Measurements from ENCODE around the gene KIRREL3. TPM values are rescaled to one million over a fixed set of nuclear protein-coding genes. Genes with fewer than 3 reads are reported as not detected.

The KIRREL3 gene
- total RNA-seq, 1 experiment from 2014 or later: 0.06 TPM

GRCh38 chr11:126467471-126467870 lies 533.1 kb downstream of the KIRREL3 start:
- Histone ChIP-seq H3K4me1 (peaks cover 5% of the 10 kb centered on the region; the same call in 1 of the 2 replicates), H3K27me3 (no peaks in the 10 kb centered on the region), H3K36me3 (no peaks in the 10 kb centered on the region), H3K9me3 (replicated peaks) (no peaks in the 10 kb centered on the region), H3K27ac (no peak overlapping the region), H3K4me3 (no peak overlapping the region)
- no peak for DNase-seq

- no peak overlapping the region for H3K27ac ChIP-seq
- H3K4me1 ChIP-seq: peaks cover 5% of the 10 kb centered on the region; the same call in 1 of the 2 replicates
- no peak overlapping the region for H3K4me3 ChIP-seq
- no peaks in the 10 kb centered on the region for H3K27me3 ChIP-seq
- no peak for DNase-seq
- no peaks in the 10 kb centered on the region for H3K9me3 ChIP-seq (replicated peaks)
- H3K36me3 ChIP-seq: no peaks in the 10 kb centered on the region
Observed at GRCh38 chr11:126467046-126467370, 533.6 kb downstream of the KIRREL3 start.

- Histone ChIP-seq H3K4me1 (peaks cover 5% of the 10 kb centered on the region; the same call in 1 of the 2 replicates), H3K4me3 (no peak overlapping the region), H3K27me3 (no peaks in the 10 kb centered on the region), H3K27ac (no peak overlapping the region), H3K9me3 (replicated peaks) (no peaks in the 10 kb centered on the region), H3K36me3 (no peaks in the 10 kb centered on the region)
- no peak for DNase-seq
Observed at GRCh38 chr11:126466236-126467045, 534.1 kb downstream of the KIRREL3 start.

- no peaks in the 10 kb centered on the region for H3K27me3 ChIP-seq
- H3K4me1 ChIP-seq: peaks cover 5% of the 10 kb centered on the region; the same call in 1 of the 2 replicates
- no peak overlapping the region for H3K27ac ChIP-seq
- DNase-seq: peak; percentile 67 to 70
- H3K9me3 ChIP-seq (replicated peaks): no peaks in the 10 kb centered on the region
- H3K36me3 ChIP-seq: no peaks in the 10 kb centered on the region
- H3K4me3 ChIP-seq: no peak overlapping the region
Observed at GRCh38 chr11:126465573-126466188, 534.9 kb downstream of the KIRREL3 start.

- no peak overlapping the region for H3K27ac ChIP-seq
- H3K27me3 ChIP-seq: no peaks in the 10 kb centered on the region
- H3K9me3 ChIP-seq (replicated peaks): no peaks in the 10 kb centered on the region
- no peak for DNase-seq
- peaks cover 5% of the 10 kb centered on the region; the same call in 1 of the 2 replicates for H3K4me1 ChIP-seq
- H3K36me3 ChIP-seq: no peaks in the 10 kb centered on the region
- H3K4me3 ChIP-seq: no peak overlapping the region
Observed at GRCh38 chr11:126464796-126465195, 535.8 kb downstream of the KIRREL3 start.

- no peak overlapping the region for H3K27ac ChIP-seq
- H3K9me3 ChIP-seq (replicated peaks): no peaks in the 10 kb centered on the region
- peaks cover 5% of the 10 kb centered on the region; the same call in 1 of the 2 replicates for H3K4me1 ChIP-seq
- H3K27me3 ChIP-seq: no peaks in the 10 kb centered on the region
- H3K36me3 ChIP-seq: no peaks in the 10 kb centered on the region
- DNase-seq: no peak
- no peak overlapping the region for H3K4me3 ChIP-seq
Observed at GRCh38 chr11:126462422-126462821, 538.1 kb downstream of the KIRREL3 start.

GRCh38 chr11:126461996-126462395 lies 538.6 kb downstream of the KIRREL3 start:
- Histone ChIP-seq H3K36me3 (no peaks in the 10 kb centered on the region), H3K9me3 (replicated peaks) (no peaks in the 10 kb centered on the region), H3K27me3 (no peaks in the 10 kb centered on the region), H3K4me3 (no peak overlapping the region), H3K27ac (no peak overlapping the region), H3K4me1 (peaks cover 5% of the 10 kb centered on the region; the same call in 1 of the 2 replicates)
- no peak for DNase-seq

GRCh38 chr11:126461096-126461440 lies 539.5 kb downstream of the KIRREL3 start:
- H3K9me3 ChIP-seq (replicated peaks): no peaks in the 10 kb centered on the region
- H3K4me1 ChIP-seq: peaks cover 3% of the 10 kb centered on the region; the same call in 1 of the 2 replicates
- H3K36me3 ChIP-seq: no peaks in the 10 kb centered on the region
- no peak overlapping the region for H3K27ac ChIP-seq
- DNase-seq: no peak
- H3K4me3 ChIP-seq: no peak overlapping the region
- no peaks in the 10 kb centered on the region for H3K27me3 ChIP-seq

GRCh38 chr11:126460417-126461095 lies 540.0 kb downstream of the KIRREL3 start:
- Histone ChIP-seq H3K27ac (no peak overlapping the region), H3K4me1 (no peaks in the 10 kb centered on the region), H3K4me3 (no peak overlapping the region), H3K27me3 (no peaks in the 10 kb centered on the region), H3K36me3 (no peaks in the 10 kb centered on the region), H3K9me3 (replicated peaks) (no peaks in the 10 kb centered on the region)
- no peak for DNase-seq

GRCh38 chr11:126459691-126460281 lies 540.8 kb downstream of the KIRREL3 start:
- H3K36me3 ChIP-seq: no peaks in the 10 kb centered on the region
- no peak overlapping the region for H3K4me3 ChIP-seq
- H3K9me3 ChIP-seq (replicated peaks): no peaks in the 10 kb centered on the region
- H3K4me1 ChIP-seq: no peaks in the 10 kb centered on the region
- DNase-seq: no peak
- H3K27me3 ChIP-seq: no peaks in the 10 kb centered on the region
- no peak overlapping the region for H3K27ac ChIP-seq

- H3K27me3 ChIP-seq: no peaks in the 10 kb centered on the region
- H3K27ac ChIP-seq: no peak overlapping the region
- DNase-seq: no peak
- no peaks in the 10 kb centered on the region for H3K9me3 ChIP-seq (replicated peaks)
- no peaks in the 10 kb centered on the region for H3K4me1 ChIP-seq
- no peak overlapping the region for H3K4me3 ChIP-seq
- H3K36me3 ChIP-seq: no peaks in the 10 kb centered on the region
Observed at GRCh38 chr11:126457817-126458216, 542.8 kb downstream of the KIRREL3 start.

- H3K9me3 ChIP-seq (replicated peaks): no peaks in the 10 kb centered on the region
- no peaks in the 10 kb centered on the region for H3K4me1 ChIP-seq
- H3K36me3 ChIP-seq: no peaks in the 10 kb centered on the region
- no peak overlapping the region for H3K27ac ChIP-seq
- no peak overlapping the region for H3K4me3 ChIP-seq
- H3K27me3 ChIP-seq: no peaks in the 10 kb centered on the region
- no peak for DNase-seq
Observed at GRCh38 chr11:126456783-126457542, 543.6 kb downstream of the KIRREL3 start.

GRCh38 chr11:126456089-126456488 lies 544.5 kb downstream of the KIRREL3 start:
- no peaks in the 10 kb centered on the region for H3K36me3 ChIP-seq
- H3K9me3 ChIP-seq (replicated peaks): no peaks in the 10 kb centered on the region
- no peak overlapping the region for H3K27ac ChIP-seq
- H3K4me3 ChIP-seq: no peak overlapping the region
- H3K4me1 ChIP-seq: no peaks in the 10 kb centered on the region
- H3K27me3 ChIP-seq: no peaks in the 10 kb centered on the region
- DNase-seq: no peak
